HG02678 (cell line): ENCODE results near the gene TACC2.
"Not testable (repeated sequence)": the region's sequence is repeated elsewhere in the genome, so short reads cannot be mapped to it uniquely, and the experiment has no call there.

ENCODE experiments used
- ATAC-seq: cut with Tn5 transposase; IDR thresholded peaks from one replicate; pipeline ENCODE4 v1.9.1; 2021; ENCODE audit warnings: mild to moderate bottlenecking, moderate library complexity; ENCODE audit not compliant: unreplicated experiment

TACC2 gene

GRCh38 chr10:122021828-122022227 is 32.9 kb downstream of the TACC2 start:
- ATAC-seq: no peak

GRCh38 chr10:122022276-122022675 is 33.3 kb downstream of the TACC2 start:
- ATAC-seq: no peak

GRCh38 chr10:122023257-122023656 is 34.3 kb downstream of the TACC2 start:
- ATAC-seq: not testable (repeated sequence)

GRCh38 chr10:122029499-122030199 is 40.7 kb downstream of the TACC2 start:
- no peak for ATAC-seq

GRCh38 chr10:122030200-122030552 is 41.2 kb downstream of the TACC2 start:
- ATAC-seq: no peak

GRCh38 chr10:122033224-122033926 is 44.4 kb downstream of the TACC2 start:
- no peak for ATAC-seq

- no peak for ATAC-seq
These were observed 45.3 kb downstream of the TACC2 start for GRCh38 chr10:122034149-122034756.

- ATAC-seq: no peak
These were observed 51.8 kb downstream of the TACC2 start for GRCh38 chr10:122040786-122041185.

GRCh38 chr10:122042836-122043235 is 53.9 kb downstream of the TACC2 start:
- ATAC-seq: no peak

GRCh38 chr10:122044045-122044661 is 55.2 kb downstream of the TACC2 start:
- ATAC-seq: no peak

GRCh38 chr10:122044713-122045112 is 55.8 kb downstream of the TACC2 start:
- no peak for ATAC-seq

GRCh38 chr10:122045212-122045611 is 56.2 kb downstream of the TACC2 start:
- no peak for ATAC-seq

- ATAC-seq: no peak
These were observed 58.6 kb downstream of the TACC2 start for GRCh38 chr10:122047560-122047959.

GRCh38 chr10:122049076-122049475 is 60.1 kb downstream of the TACC2 start:
- no peak for ATAC-seq

GRCh38 chr10:122050311-122050710 is 61.3 kb downstream of the TACC2 start:
- ATAC-seq: no peak

GRCh38 chr10:122050811-122051210 is 61.8 kb downstream of the TACC2 start:
- no peak for ATAC-seq

GRCh38 chr10:122051609-122052385 is 62.8 kb downstream of the TACC2 start:
- ATAC-seq: no peak

GRCh38 chr10:122052701-122053100 is 63.7 kb downstream of the TACC2 start:
- ATAC-seq: no peak

GRCh38 chr10:122053314-122053713 is 64.4 kb downstream of the TACC2 start:
- ATAC-seq: no peak

GRCh38 chr10:122054048-122055025 is 65.4 kb downstream of the TACC2 start:
- ATAC-seq: no peak
